Activated CD4-positive, alpha-beta T cell treated with anti-CD3 and anti-CD28 coated beads, Interleukin-2, amount 50 U/mL, for 16 hours (primary cell): ENCODE results near the gene FDXR.

ENCODE experiments used
- DNase-seq: peaks from one replicate; pipeline ENCODE4 v3.0.0-alpha.2; 2020

The FDXR gene

DNA sequence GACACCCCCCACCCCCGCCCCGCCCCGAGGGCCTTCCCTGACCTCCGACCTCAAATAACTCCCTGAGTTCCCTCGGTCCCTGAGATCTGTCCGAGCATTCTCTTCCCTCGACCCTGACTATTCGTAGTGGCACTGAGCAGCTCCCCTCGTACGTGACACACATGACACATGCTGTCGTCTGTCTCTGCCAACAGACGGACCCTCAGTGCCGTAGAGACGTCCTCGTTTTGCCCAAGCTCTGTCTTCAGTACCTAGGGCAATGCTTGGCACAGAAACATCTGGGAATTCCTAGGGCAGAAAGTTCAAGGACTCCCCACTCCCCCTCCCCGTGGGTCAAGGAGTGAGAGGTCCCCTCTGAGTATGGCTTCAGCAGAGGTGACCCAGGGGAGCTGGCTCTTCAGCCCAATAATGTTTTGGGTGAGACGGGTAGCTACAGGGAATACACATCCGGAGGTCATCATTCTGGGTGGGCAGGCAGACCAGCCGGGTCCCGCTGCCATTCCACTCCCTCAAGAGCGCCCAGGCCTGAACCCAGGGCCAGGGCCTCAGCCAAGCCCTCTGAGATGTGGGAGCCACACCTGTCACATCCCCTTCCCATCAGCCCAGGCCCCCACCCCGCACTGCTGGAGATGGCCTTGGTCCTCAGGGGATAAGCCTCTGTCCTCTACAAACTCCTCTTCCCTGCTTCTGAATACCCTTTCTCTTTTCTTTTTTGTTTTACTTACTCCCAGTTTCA, 21.3 kb upstream of the FDXR start:
- no peak for DNase-seq

DNA sequence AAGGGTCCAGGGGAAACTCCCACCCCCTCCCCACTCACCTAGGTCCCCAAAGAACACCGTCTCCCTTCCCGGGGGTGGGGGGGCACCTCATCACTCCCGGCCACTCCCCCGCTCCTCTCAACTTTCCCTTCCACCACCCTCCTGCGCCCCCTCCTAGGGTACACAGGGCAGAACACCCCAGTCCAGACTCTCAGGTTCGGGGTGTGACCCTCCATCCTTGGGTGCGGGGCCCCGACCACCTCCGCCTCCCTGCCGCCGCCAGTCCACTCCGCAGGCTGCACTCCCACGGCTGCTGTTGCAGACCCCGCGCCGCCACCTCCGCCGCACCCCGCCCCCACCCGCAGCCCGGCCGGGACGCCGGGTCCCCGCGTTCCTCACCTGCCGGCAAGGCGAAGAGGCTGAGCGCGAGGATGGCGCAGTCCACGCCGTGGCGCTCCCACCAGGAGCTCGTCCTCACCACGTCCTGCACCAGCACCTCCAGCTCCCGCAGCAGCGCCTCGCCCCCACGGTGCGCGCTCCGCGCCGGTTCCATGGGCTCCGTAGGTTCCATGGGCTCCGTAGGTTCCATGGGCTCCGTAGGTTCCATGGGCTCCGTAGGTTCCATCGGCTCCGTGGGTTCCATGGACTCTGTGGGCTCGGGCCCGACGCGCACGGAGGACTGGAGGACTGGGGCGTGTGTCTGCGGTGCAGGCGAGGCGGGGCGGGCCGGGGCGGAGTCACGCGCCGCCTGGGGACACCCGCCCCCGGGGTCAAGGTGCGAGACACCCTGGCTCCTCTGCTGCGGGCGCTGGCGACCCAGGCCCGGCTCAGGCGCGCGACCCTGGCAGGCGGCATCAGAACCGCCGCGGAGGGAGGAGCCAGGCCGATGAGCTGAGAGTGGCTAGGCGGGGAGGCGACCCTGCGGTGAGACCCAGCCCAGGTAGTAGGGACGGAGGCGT, 20.4 kb upstream of the FDXR start, which contains the start of gene FADS6:
TSS of gene FADS6 (minus strand) at position 660 of the 938 bp plus-strand sequence. CDS start at position 622, 38 bp downstream.
- DNase-seq, result no peak

DNA sequence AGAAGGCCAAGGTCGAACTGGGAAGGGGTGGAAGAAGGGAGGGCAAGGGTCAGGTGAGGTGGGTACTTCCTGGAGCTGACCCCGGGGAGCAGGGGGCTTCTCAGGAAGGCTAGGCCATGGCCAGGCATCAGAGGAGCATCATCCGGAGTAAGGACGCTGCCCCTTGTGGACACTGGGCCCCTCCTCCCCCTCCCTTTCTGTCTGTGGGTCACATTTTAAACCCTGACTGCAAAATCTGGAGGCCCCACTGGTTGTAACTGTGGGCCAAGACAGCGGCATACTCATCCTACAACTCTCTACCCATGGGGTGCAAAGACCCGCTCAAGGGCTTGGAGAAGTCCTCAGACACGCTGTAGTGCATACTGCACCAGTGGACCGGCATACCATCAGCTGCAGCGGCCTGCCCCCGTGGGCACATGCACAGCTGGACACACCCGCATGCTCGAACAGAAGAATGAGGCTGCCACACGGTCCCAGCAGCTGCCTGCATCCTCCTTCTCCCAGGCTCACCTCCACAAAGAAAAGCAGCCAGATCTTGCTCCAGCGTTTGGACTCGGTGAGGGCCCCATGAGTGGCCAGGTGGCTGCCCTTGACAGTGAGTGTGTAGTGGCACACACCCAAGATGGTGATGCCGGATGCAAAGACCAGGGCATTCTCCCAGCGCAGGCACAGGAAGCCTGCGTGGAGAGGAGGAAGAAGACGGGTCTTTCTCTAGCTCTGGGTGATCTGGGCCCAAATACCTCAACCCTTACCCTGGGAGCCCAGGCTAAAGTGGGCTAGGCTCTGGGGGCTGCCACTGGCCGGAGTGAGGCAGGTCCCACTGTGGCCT, 19.4 kb upstream of the FDXR start:
- DNase-seq, result no peak

DNA sequence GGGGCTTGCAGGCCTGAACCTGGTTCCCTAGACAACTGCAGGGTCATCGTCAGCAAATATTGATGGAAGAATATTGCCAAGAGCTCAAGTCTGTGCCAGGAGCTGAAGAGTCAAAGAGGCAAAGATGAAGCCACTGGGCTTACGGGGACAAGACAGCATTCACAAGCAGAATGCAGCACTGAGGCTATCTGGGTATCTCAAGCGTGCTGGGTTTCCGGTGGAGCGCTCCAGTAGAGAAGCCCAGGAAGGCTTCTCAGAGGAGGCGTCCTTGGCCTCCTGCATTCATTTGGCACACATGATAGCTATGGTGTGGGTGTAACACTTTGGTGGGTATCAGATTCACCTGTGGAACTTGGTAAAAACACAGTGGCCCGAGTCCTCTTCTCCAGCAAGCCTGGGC, 17.8 kb upstream of the FDXR start:
- DNase-seq, result no peak

DNA sequence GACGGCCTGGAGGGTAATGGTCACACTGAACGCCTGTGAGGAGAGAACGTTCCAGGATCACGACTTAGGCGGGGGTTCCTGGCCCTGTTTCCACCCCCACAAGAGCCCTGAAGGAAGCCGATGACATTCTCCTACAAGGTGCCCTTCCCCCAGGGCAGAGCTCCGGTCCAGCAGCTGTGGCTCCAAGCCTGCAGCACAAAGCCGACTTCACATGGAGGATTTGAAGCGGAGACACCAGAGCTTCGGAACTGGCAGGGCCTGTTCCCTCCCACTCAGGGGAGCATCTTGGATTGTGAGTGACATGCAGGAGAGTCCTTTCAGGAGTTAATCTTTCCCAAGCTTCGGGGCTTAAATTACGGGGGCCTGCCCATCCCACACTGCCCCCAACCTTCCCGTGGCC, 15.7 kb upstream of the FDXR start:
- DNase-seq, result no peak

DNA sequence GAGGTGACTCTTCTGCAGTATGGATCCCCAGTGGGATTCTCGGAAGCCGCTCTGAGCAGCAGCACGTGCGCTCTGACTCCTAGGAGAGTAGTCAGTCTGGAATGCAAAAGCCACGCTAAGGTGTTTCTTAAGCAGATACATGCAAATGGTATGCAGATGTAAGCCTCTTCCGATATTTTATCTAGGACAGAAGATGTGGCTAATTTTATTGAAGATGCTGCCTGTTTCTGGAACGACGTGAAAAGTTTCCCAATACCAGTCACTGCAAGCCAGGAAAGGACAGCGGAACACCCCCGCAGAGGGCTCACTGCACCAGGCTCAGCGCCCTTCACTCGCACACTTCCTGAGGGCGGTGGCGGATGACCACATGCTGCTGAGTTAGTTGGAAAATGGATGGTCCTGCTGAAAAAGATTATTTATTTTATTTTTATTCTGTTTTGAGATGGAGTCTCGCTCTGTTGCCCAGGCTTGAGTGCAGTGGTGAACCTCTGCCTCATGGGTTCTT, 10.5 kb upstream of the FDXR start:
- DNase-seq, result no peak

DNA sequence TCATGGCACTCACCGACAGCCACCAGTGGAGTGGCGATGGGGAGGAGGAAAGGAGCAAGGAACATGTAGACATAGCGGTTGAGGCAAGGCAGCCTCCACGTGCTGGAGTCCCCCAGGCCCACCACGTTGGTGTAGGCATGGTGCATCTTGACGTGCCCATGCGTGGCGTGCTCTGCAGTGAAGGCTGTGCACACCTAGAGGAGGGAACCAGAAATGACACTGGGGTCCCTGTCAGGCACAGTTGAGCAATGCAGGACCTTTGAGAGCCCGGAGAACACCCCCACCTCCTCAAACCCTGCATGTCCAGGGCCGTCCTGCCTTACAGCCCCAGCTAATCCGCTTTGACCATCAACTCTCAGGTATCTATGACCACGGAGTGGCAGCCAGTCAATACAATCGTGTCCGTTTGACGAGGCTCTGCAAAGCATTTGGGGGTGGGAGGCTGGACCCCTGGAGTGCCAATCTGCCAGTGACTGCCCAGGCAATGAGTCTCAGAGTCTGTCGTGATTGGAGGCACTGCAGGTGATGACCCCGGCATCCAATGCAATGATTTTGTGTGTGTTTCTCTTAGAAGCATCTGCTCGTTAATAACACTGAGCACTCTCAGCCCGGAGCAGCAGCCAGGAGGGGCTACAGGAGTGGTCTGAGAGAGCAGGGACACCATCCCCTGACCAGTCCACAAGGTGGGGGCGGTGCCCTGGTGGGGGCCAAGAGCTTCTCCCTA, 9.9 kb upstream of the FDXR start:
- no peak for DNase-seq

DNA sequence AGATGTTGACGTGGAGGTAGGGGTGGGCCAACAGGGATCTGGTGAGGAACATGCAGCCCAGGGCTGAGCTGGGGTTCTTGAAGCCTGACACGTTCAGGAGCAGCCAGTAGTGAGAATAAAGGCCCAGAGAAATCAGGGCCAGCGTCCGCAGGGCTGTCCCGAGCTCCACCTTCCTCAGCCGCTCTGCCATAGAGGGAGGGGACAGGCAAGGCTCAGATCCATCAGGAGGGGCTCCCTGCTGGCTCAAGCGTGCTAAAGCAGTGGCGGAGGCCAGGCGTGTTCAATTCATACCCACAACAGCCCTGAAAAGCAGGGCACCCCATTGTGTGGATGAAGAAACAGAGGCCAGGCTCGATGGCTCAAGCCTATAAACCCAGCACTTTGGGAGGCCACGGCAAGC, 8.3 kb upstream of the FDXR start:
- DNase-seq, result no peak

DNA sequence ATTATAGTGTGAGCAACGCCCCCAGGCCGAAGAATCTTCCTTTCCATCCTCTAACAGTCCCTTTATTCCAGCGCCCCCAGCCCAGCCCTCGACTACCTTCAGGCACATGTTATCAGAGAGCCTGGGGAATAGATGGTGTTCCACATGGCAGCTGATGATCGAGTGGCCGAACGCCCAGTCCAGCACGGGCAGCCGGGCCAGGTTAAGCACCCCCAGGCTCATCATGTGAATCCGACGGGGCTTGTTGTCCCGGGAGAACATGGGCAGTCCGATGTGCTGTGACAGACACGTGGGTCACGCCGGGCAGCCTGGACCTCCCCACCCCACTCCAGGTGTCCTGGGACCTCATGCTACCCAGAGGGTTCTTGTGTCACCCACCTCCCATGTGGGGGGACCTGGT, 6.5 kb upstream of the FDXR start:
- no peak for DNase-seq

DNA sequence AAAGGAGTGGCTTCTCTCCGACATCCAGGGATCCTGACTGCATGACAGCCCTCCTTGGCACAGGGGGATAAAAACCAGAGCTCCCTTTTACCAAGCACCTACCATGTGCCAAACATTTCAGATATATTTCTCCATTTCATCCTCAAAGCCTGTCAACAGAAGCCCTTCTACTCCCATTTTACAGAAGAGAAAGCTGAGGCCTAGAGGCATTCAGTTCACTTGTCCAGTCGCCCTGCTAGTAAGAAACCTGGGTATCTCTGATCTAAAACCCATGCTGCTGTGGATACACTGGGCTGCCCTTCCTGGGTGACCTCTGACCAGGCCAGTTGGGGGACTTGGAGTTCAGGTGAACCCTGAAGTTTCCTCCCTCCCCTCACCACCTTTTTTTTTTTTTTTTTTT, 5.9 kb upstream of the FDXR start:
- DNase-seq, result no peak

DNA sequence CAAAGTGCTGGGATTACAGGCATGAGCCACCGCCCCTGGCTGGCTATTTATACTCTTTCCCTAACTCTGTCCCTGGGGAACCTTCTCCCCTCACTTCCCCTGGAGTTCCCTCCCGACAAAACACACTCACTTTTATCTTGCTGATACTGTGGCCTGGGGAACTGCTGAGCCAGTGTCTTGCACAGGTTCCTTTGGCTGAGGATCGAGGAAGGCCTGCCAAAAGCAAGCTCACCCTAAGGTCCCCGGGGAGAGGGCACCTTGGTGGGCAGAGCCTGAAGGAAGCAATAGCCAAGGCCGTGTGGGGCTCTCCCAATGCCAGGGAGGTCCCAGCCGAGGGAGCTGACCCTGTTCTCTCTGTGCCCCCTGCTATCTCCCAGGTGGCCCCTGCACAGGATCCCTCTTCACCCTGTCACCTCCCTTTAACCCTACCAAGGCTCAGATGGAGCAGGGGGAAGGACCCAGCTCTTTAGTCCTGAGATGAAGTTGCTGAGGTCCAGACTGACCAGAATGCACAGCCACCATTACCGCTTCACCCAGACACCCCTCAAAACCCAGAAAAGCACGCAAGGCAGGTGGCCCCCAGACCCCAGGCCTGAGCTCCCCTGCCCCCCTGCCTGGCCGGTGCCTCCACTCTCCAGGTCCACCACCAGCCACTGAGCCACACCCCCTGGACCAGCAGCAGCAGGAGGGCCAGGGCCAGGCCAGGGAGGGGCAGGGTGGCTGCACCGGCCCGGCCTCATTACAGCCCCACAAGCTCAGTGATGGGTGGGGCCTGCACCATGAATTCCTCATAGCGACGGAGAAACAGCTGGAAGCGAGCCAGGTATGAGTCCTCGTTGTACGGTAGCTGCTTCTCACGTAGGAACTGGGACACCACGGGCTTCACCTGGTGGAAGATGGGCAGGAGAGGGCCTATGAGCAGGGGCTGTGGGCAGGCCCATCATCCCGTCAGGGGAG, 5.1 kb upstream of the FDXR start:
- no peak for DNase-seq

DNA sequence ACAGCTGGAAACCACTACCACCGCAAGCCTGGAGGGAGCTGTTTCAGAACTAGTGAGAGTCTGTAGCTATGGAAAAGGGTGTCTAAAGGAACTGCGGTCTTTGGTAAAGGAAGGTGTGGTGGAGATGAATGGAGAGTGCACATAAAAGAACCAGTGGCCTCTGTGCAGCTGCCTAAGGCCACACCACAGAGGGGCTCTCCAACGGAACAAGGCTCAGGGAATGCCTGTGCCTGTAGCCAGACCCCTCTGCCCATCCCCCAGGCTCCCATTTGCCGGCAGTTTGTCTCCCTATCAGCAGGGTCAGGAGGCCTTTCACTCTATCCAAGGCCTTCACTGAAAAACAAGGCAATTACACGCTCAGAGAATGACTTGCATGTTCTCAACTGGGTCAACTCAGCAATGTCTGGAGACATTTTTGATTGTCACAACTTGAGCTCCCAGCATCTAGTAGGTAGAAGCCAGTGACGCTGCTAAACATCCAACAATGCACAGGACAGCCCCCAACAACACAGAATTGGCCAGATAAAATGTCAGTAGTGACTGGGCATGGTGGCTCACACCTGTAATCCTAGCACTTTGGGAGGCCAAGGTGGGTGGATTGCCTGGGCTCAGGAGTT, 3.3 kb upstream of the FDXR start:
- DNase-seq, result no peak

DNA sequence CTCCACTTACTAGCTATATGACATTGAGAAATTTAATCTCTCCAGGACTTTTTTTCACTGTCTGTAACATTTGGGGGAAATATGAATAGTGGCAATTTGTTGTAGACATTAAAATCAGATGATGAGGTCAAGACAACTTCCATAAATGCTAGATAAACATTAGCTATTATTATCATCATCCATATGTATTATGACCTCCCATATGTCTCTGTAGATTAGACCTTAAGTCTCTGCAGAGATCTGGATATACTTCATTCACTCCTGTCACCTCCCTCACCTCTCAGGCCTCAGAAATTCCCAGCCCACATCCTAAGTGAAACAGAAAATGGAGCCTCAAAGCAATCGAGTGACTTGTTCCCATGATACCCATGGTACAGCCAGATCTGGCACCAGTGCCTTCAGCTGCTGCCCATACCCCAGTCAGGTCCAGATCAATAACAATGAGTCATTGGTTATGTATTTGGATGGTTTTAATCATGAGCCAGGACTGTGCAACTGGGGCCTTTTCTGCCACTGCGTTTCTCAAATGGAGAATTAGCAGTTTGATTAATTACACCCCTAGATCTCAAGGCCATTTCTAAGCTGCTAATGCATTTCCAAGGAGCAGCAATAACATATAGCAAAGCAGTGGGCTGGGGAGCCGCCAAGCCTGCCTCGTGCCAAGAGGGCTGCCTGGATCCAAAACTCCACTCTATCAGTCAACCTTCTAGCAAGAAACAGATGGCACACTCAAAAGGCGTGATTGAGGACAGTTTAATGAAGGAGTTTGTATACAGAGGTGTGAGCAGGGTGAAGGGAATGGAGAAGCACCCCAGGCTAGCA, 2.6 kb upstream of the FDXR start:
- no peak for DNase-seq

DNA sequence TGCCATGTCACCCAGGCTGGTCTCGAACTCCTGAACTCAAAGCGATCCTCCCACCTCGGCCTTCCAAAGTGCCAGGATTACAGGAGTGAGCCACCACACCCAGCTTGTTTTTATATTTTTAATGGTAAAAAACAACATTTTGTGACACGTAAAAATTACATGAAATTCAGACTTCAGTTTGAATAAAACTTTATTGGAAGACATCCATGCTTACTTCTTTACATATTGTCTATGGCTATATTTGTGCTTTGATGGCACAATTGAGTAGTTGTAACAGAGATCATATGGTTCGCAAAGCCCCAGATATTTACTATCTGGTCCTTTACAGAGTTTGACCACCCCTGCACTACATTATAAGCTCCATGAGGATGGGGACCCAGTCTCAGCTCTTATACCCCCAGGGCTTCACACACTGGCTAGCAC, 1.8 kb upstream of the FDXR start:
- no peak for DNase-seq

DNA sequence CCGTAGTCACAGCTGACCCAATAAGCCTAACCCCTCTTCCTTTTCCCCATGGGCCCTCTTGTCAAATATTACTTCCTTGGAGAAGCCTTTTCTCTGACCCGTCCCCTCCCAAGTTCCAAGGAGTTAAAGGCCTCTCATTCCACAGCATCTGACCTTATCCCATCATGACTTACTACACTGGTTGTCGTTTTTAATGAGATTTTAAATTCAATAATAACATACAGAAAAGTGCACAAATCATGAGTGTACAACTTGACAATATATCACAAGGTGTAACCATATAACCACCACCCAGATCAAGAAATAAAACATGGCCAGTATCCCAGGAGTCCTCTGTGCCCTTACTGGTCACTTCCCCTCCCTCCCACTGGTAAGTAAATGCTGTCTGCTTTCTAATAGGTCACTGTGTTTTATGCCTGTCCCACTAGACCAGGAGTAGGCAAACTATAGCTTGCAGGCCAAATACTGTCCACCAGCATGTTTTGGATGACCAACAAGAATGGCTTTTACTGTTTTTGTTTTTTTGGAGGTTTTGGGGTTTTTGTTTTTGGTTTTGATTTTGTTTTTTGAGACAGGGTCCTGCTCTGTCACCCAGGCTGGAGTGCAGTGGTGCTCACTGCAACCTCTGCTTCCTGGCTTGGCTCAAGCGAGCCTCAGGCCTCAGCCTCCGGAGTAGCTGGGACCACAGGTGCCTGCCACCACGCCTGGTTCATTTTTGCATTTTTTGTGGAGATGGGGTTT, 1.2 kb upstream of the FDXR start:
- no peak for DNase-seq

DNA sequence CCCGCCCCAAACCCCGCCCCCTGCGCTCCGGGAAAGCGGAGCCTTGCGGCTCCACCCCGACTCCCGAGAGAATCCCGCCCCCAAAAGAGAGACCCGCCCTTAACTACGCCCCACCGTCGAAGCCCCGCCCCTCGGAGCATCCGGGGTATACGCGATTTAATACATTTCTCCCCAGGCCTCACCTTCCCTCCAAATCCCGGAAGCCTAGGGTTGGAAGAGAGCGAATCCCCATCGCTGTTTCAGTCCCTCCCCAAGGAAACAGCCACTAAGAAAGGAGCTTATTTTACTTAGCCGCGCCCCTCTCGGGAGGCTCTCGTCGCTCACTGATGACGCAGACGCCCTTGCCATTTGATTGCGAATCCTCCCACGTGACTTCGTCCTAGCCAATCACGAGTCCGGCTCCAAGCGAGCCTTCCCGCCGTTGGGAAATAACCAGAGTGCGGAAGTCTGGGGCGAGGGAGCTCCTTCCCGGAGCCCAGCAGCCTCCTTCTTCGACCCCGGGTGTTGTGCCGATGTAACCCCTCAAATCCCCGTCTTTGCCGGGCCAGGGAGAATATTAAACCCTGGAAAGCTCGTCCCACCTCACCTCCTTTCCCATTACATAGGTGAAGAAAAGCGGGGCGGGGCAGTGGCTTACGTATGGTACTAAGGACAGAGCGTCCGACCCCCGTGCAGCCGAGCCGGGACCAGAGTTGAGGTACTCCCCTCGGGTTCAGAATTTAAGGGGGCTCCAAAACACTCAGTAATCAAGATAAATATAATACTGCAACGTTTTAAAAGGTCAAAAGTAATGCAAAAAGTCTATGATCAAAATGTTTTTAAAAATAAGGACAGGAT, 461 bp upstream of the FDXR start:
- DNase-seq, result peak; percentile 100

DNA sequence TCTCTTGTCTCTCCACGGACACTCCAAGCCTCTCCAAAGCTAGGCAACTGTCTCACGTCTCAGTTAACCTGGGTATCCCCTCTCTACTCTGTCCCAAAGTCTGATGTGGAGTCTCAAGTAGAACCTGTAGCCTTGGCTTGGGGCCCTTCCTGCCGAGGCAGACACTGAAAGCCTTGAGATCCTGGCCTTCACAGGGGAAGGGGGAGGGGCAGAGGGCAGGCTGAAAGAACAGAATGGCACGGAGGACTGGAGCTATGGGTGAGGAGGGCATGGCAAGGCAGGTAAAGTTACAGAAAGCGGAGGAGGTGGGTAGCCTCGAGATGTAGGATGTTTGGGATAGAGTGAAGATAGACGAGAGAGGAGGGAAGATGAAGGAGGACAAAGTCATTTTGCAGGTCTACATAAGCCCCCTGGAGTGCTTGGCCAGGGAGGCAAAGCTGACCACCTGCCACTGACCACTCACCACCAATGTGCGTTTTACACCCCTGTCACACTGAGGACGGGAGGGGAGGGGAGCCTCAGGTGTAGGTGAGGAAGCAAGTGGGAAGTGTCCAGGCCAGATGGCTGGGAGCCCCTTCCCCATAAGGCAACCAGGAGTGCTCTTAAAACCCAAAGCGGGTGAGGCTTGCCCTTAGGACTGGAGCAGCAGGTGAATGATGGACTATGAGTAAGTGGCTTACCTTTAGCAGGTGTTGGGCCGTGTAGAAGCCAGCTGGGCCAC, 1.3 kb downstream of the FDXR start:
- no peak for DNase-seq
